Naive thymus-derived CD4-positive, alpha-beta T cell (primary cell): Measurements from ENCODE around the gene CEP97. TPM values are rescaled to one million over a fixed set of nuclear protein-coding genes. Genes with fewer than 3 reads are reported as not detected.
"Not testable (repeated sequence)": the region's sequence is repeated elsewhere in the genome, so short reads cannot be mapped to it uniquely, and the experiment has no call there.

Experiments
- ATAC-seq: fragments of 150-1000 bp; cut with Tn5 transposase; 2 replicates; pipeline ENCODE4 v1.10.0; 2021; ENCODE audit warnings: mild to moderate bottlenecking, moderate library complexity
- CTCF ChIA-PET: fragments of 350-600 bp; sonication (Branson Sonifier 250); formaldehyde crosslinking; loops from one replicate; lab custom pipeline; 2021; ENCODE audit warnings: antibody characterized with exemption; lab: Charles Lee
- POLR2A ChIA-PET: fragments of 350-600 bp; sonication (Branson Sonifier 250); formaldehyde crosslinking; loops from one replicate; lab custom pipeline; 2021; ENCODE audit warnings: antibody characterized with exemption, inconsistent platforms; lab: Charles Lee
- DNase-seq, 9 donors: peaks; one replicate each; pipeline versions ENCODE4 v3.0.0 to v3.0.0-alpha.2; 2020 to 2022; ENCODE audit warnings: mixed read lengths in 1 of 9
- H3K27ac ChIP-seq: one replicate; pipeline ENCODE4 v1.7.0; 2013; ENCODE audit warnings: mild to moderate bottlenecking, low read depth, low read length, moderate library complexity
- H3K27me3 ChIP-seq, 2 donors: one replicate each; pipeline ENCODE4 v1.7.0; 2013; ENCODE audit warnings: low read length in 2 of 2, mild to moderate bottlenecking in 2 of 2, moderate library complexity in 2 of 2; ENCODE audit not compliant: control insufficient read depth in 2 of 2, insufficient read depth in 2 of 2
- H3K36me3 ChIP-seq, 3 experiments: 1 replicate in 2 of 3; 2 replicates in 1 of 3; pipeline ENCODE4 v1.7.0; 2013; ENCODE audit warnings: low read length in 3 of 3, mild to moderate bottlenecking in 3 of 3, moderate library complexity in 1 of 3; ENCODE audit not compliant: insufficient read depth in 3 of 3, control insufficient read depth in 2 of 3
- H3K4me1 ChIP-seq, 2 donors: one replicate each; pipeline ENCODE4 v1.7.0; 2013; ENCODE audit warnings: low read length in 2 of 2, mild to moderate bottlenecking in 2 of 2, moderate library complexity in 1 of 2; ENCODE audit not compliant: control insufficient read depth in 2 of 2, insufficient read depth in 2 of 2
- H3K4me3 ChIP-seq: 2 replicates; pipeline ENCODE4 v1.7.0; 2013; ENCODE audit warnings: mild to moderate bottlenecking, low read length
- H3K9me3 ChIP-seq, 3 experiments: 1 replicate in 2 of 3; 2 replicates in 1 of 3; pipeline ENCODE4 v1.7.0; 2013; ENCODE audit warnings: low read length in 3 of 3; ENCODE audit not compliant: control insufficient read depth in 2 of 3
- H3K27ac Mint-ChIP-seq, 9 donors: one replicate each; pipeline ENCODE4 v1.8.0; 2020 to 2022; ENCODE audit warnings: mixed read lengths in 9 of 9, mild to moderate bottlenecking in 8 of 9, moderate library complexity in 5 of 9, inconsistent platforms in 2 of 9
- H3K27me3 Mint-ChIP-seq, 5 donors: one replicate each; pipeline ENCODE4 v1.8.0; 2021 to 2022; ENCODE audit warnings: mixed read lengths in 5 of 5, mild to moderate bottlenecking in 1 of 5
- H3K36me3 Mint-ChIP-seq, 5 donors: one replicate each; pipeline ENCODE4 v1.8.0; 2020 to 2022; ENCODE audit warnings: mixed read lengths in 5 of 5, mild to moderate bottlenecking in 3 of 5, inconsistent platforms in 1 of 5
- H3K4me1 Mint-ChIP-seq, 7 donors: one replicate each; pipeline ENCODE4 v1.8.0; 2020 to 2022; ENCODE audit warnings: mixed read lengths in 7 of 7, mild to moderate bottlenecking in 3 of 7, inconsistent platforms in 1 of 7
- H3K4me3 Mint-ChIP-seq, 10 donors: one replicate each; pipeline ENCODE4 v1.8.0; 2020 to 2022; ENCODE audit warnings: mild to moderate bottlenecking in 10 of 10, mixed read lengths in 10 of 10, moderate library complexity in 6 of 10, inconsistent platforms in 2 of 10
- H3K9me3 Mint-ChIP-seq, 11 donors: one replicate each; pipeline ENCODE4 v1.8.0; 2020 to 2022; ENCODE audit warnings: mixed read lengths in 11 of 11, mild to moderate bottlenecking in 4 of 11, inconsistent platforms in 1 of 11, moderate library complexity in 1 of 11
- intact Hi-C, 2 donors: fragments of 100-400 bp; cut with micrococcal nuclease; formaldehyde crosslinking; loops; one replicate each; pipeline ENCODE4 v1.15.1; 2023
- polyA plus RNA-seq, 2 donors: library from polyadenylated mRNA; unstranded; fragments of 300-500 nt; fragmentation: Illumina TruSeq; gene quantifications; one replicate each; pipeline ENCODE4 v1.2.3, GENCODE V29; 2021
- total RNA-seq, 6 experiments: library from RNA in 5 of 6; stranded (reverse) in 5 of 6; gene quantifications; 1 replicate in 5 of 6; 2 replicates in 1 of 6; pipeline ENCODE4 v1.2.3 and lab custom pipeline; 2021 to 2026

Gene CEP97
- total and polyA plus RNA-seq, 7 experiments from 2014 or later = 3.4 to 21.7 (median 6.7) TPM

- no peak for DNase-seq
These were observed 37.1 kb upstream of the CEP97 start for GRCh38 chr3:101687142-101687931.

GRCh38 chr3:101689286-101689685 lies 35.1 kb upstream of the CEP97 start:
- intact Hi-C loops = loop anchor here in 1 of 2 donors (5.0 kb wide), 2 partner anchors 113 to 248 kb away; no protein-coding TSS in a partner anchor

More at GRCh38 chr3:101687142-101687931, 37.1 kb upstream of the CEP97 start:
- Mint-ChIP-seq H3K4me1 (peaks cover 20 to 52% (median 43%) of the 10 kb centered on the region in 7 donors), H3K36me3 (peaks cover 3 to 18% (median 12%) of the 10 kb centered on the region in 5 donors), H3K9me3 (peaks cover 0 to 2% (median 0%) of the 10 kb centered on the region in 11 donors), H3K27ac (peak overlapping the region; percentile 94 to 100 (median 99)), H3K4me3 (peak overlapping the region; percentile 90 to 100 (median 98)), H3K27me3 (no peaks in the 10 kb centered on the region)
- no peaks in the 10 kb centered on the region for H3K27me3 ChIP-seq
- intact Hi-C loops = loop anchor here (2.0 to 5.0 kb wide), 6 partner anchors 19 to 427 kb away; partner anchors contain the start of genes NFKBIZ (in 1 of the 2) and NXPE3 (in 1 of the 2)
- no peak for ATAC-seq
- no peaks in the 10 kb centered on the region for H3K9me3 ChIP-seq
- ChIA-PET POLR2A (interaction anchor here (0.5 to 5.6 kb wide), 18 partner anchors 12 to 281 kb away, joined by 3 to 108 read pairs (median 6); partner anchors contain the start of genes CEP97, NFKBIZ, NXPE3 and PCNP), CTCF (interaction anchor here (0.6 to 0.7 kb wide), 3 partner anchors 15 to 1302 kb away, joined by 3 to 4 read pairs (median 3); no protein-coding TSS in a partner anchor)
- peak overlapping the region; percentile 72 for H3K4me3 ChIP-seq
- peak overlapping the region; percentile 92 for H3K27ac ChIP-seq
- peaks cover 24 to 25% of the 10 kb centered on the region in 2 donors for H3K4me1 ChIP-seq
- H3K36me3 ChIP-seq = peaks cover 8 to 20% (median 9%) of the 10 kb centered on the region in 3 experiments

GRCh38 chr3:101690972-101691371 lies 33.4 kb upstream of the CEP97 start:
- no peak for ATAC-seq
- H3K36me3 ChIP-seq = no peaks in the 10 kb centered on the region
- Mint-ChIP-seq H3K9me3 (peaks cover 0 to 2% (median 0%) of the 10 kb centered on the region in 11 donors), H3K27me3 (no peaks in the 10 kb centered on the region), H3K36me3 (peaks cover 0 to 5% (median 0%) of the 10 kb centered on the region in 5 donors), H3K4me3 (no peak overlapping the region), H3K4me1 (peaks cover 6 to 33% (median 24%) of the 10 kb centered on the region in 7 donors), H3K27ac (peak overlapping the region in 7 of 9 donors; percentile 7 to 53 (median 28))
- H3K9me3 ChIP-seq = no peaks in the 10 kb centered on the region
- ChIA-PET CTCF (interaction anchor here (0.7 to 0.8 kb wide), 2 partner anchors 16 to 621 kb away, joined by 3 read pairs; no protein-coding TSS in a partner anchor), POLR2A (interaction anchor here (0.7 to 1.2 kb wide), 2 partner anchors 11 to 1695 kb away, joined by 3 to 4 read pairs; no protein-coding TSS in a partner anchor)
- H3K27ac ChIP-seq = peak overlapping the region; percentile 2
- no peak overlapping the region for H3K4me3 ChIP-seq
- intact Hi-C loops = loop anchor here in 1 of 2 donors (10.0 kb wide), 1 partner anchor 844 kb away; no protein-coding TSS in a partner anchor
- H3K27me3 ChIP-seq = no peaks in the 10 kb centered on the region
- peaks cover 5% of the 10 kb centered on the region in 2 donors for H3K4me1 ChIP-seq
- no peak for DNase-seq

More at GRCh38 chr3:101689286-101689685, 35.1 kb upstream of the CEP97 start:
- DNase-seq = no peak
- no peak overlapping the region for H3K27ac ChIP-seq
- Mint-ChIP-seq H3K9me3 (peaks cover 0 to 2% (median 0%) of the 10 kb centered on the region in 11 donors), H3K27me3 (no peaks in the 10 kb centered on the region), H3K4me3 (peak overlapping the region in 3 of 10 donors; percentile 12 to 50 (median 37)), H3K36me3 (peaks cover 3 to 18% (median 10%) of the 10 kb centered on the region in 5 donors), H3K27ac (peak overlapping the region in 6 of 9 donors; percentile 14 to 70 (median 47)), H3K4me1 (peaks cover 20 to 47% (median 39%) of the 10 kb centered on the region in 7 donors)
- no peaks in the 10 kb centered on the region for H3K9me3 ChIP-seq
- POLR2A ChIA-PET = no interaction called here
- H3K36me3 ChIP-seq = peaks cover 3 to 8% (median 3%) of the 10 kb centered on the region in 3 experiments
- CTCF ChIA-PET = interaction anchor here (1.5 kb wide), 1 partner anchor 32 kb away, joined by 4 read pairs; no protein-coding TSS in a partner anchor
- no peaks in the 10 kb centered on the region for H3K27me3 ChIP-seq
- no peak for ATAC-seq
- H3K4me1 ChIP-seq = peaks cover 15 to 22% of the 10 kb centered on the region in 2 donors
- H3K4me3 ChIP-seq = no peak overlapping the region

- H3K27me3 ChIP-seq, H3K9me3 ChIP-seq, CTCF ChIA-PET, H3K4me3 ChIP-seq, H3K4me3 Mint-ChIP-seq, H3K36me3 Mint-ChIP-seq, H3K9me3 Mint-ChIP-seq, H3K27ac ChIP-seq, H3K27me3 Mint-ChIP-seq, H3K4me1 ChIP-seq, DNase-seq, H3K36me3 ChIP-seq, ATAC-seq, POLR2A ChIA-PET: not testable (repeated sequence)
- intact Hi-C loops = loop anchor here (2.0 to 10.0 kb wide), 2 partner anchors 15 to 843 kb away; partner anchors contain the start of gene ZBTB11 (in 1 of the 2)
- peaks cover 6 to 27% (median 20%) of the 10 kb centered on the region in 7 donors for H3K4me1 Mint-ChIP-seq
- peak overlapping the region in 2 of 9 donors; percentile 16 to 28 for H3K27ac Mint-ChIP-seq
These were observed 32.4 kb upstream of the CEP97 start for GRCh38 chr3:101691685-101692671.

GRCh38 chr3:101693540-101693939 lies 30.9 kb upstream of the CEP97 start:
- H3K27me3 ChIP-seq, H3K9me3 ChIP-seq, H3K4me1 ChIP-seq, H3K27ac ChIP-seq, H3K36me3 ChIP-seq, H3K9me3 Mint-ChIP-seq, H3K36me3 Mint-ChIP-seq, H3K27me3 Mint-ChIP-seq, H3K4me3 ChIP-seq, H3K4me3 Mint-ChIP-seq, POLR2A ChIA-PET: not testable (repeated sequence)
- Mint-ChIP-seq H3K27ac (peak overlapping the region in 2 of 9 donors; percentile 0 to 1), H3K4me1 (peaks cover 4 to 19% (median 12%) of the 10 kb centered on the region in 7 donors)
- DNase-seq (peak in 1 of 9 donors; percentile 36), ATAC-seq (peak; percentile 94)
- intact Hi-C loops = loop anchor here (2.0 to 10.0 kb wide), 2 partner anchors 17 to 841 kb away; partner anchors contain the start of gene ZBTB11 (in 1 of the 2)
- CTCF ChIA-PET = interaction anchor here (0.6 to 0.8 kb wide), 2 partner anchors 91 to 532 kb away, joined by 3 read pairs; no protein-coding TSS in a partner anchor
